Activated effector memory CD4-positive, alpha-beta T cell treated with Interleukin-2 at 50 U/mL for 16 hours (primary cell): ENCODE measurements around the gene SLC34A2.

Source experiments
- DNase-seq: peaks from one replicate; pipeline ENCODE4 v3.0.0-alpha.2; 2020

SLC34A2 gene

DNA sequence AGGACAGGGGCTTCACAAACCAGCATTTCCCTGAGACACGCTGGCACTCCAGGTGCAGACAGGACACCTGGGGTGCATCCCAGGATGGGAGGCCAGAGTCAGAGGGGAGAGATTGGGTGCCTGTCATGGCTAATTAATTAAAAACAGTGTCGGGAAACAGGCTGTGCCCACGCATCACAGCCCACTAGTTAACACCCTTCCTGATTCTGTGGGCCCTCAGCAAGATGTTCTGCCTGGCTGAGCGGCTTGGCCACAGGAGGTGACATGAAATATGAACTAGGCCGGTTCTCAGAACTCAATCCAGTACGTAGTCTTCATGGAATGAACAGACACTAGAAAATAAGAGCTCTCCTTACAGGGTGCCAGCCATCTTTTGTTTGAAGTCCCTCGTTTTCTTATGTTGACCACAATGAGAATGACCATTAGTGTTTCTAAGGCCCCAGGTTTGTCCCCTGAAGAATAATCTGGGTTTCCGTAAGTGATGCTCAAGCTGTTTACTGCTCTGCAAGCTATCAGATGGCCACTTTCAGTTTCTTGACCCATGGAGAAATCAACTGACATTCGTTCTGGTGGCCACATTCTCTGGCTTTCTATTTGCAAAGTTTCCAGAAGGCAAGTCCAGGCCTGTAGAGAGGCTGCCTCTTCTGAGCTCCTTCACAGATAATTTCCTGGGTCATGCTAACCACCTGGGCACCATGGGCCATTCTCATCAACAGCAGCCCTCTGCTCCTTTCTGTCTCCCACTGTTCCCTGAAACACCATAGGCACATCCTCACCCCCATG, 72.3 kb downstream of the SLC34A2 start:
- no peak for DNase-seq
